Iris pigment epithelial cell (primary cell): ENCODE results near the gene CNDP1.
"Not testable (repeated sequence)": the region's sequence is repeated elsewhere in the genome, so short reads cannot be mapped to it uniquely, and the experiment has no call there.

Experiments used
- DNase-seq: peaks from one replicate; pipeline ENCODE4 v3.0.0-alpha.2; 2011; ENCODE audit warnings: low read depth

Gene CNDP1

GRCh38 chr18:74534150-74534969 lies at the start of gene CNDP1:
Gene CNDP1 (plus strand): TSS chr18:74534500. CDS start chr18:74534668, 168 bp downstream.
- no peak for DNase-seq

GRCh38 chr18:74486119-74486849 lies 48.0 kb upstream of the CNDP1 start:
- no peak for DNase-seq

GRCh38 chr18:74488354-74488753 lies 45.9 kb upstream of the CNDP1 start:
- no peak for DNase-seq

GRCh38 chr18:74488864-74489263 lies 45.4 kb upstream of the CNDP1 start:
- DNase-seq = no peak

- peak; percentile 51 for DNase-seq
These were observed 44.6 kb upstream of the CNDP1 start for GRCh38 chr18:74489676-74490075.

- no peak for DNase-seq
These were observed 42.0 kb upstream of the CNDP1 start for GRCh38 chr18:74492259-74492658.

GRCh38 chr18:74493689-74494088 lies 40.6 kb upstream of the CNDP1 start:
- peak; percentile 68 for DNase-seq

GRCh38 chr18:74494514-74494913 lies 39.8 kb upstream of the CNDP1 start:
- DNase-seq = no peak

- peak; percentile 99 for DNase-seq
These were observed 38.5 kb upstream of the CNDP1 start, which contains the start of gene CNDP2 for GRCh38 chr18:74495581-74496507. Gene CNDP2 (plus strand): TSS chr18:74496363. CDS start chr18:74499974, 3,611 bp downstream.

- DNase-seq = peak; percentile 58
These were observed 37.6 kb upstream of the CNDP1 start for GRCh38 chr18:74496508-74497323.

- no peak for DNase-seq
These were observed 37.0 kb upstream of the CNDP1 start for GRCh38 chr18:74497324-74497676.

- DNase-seq = no peak
These were observed 36.5 kb upstream of the CNDP1 start for GRCh38 chr18:74497778-74498177.

GRCh38 chr18:74498712-74499627 lies 35.3 kb upstream of the CNDP1 start:
- no peak for DNase-seq

- no peak for DNase-seq
These were observed 34.7 kb upstream of the CNDP1 start for GRCh38 chr18:74499633-74500032.

- no peak for DNase-seq
These were observed 33.9 kb upstream of the CNDP1 start for GRCh38 chr18:74500372-74500771.

- not testable (repeated sequence) for DNase-seq
These were observed 33.5 kb upstream of the CNDP1 start for GRCh38 chr18:74500774-74501173.

- DNase-seq = no peak
These were observed 32.9 kb upstream of the CNDP1 start for GRCh38 chr18:74501386-74501785.

- no peak for DNase-seq
These were observed 31.2 kb upstream of the CNDP1 start for GRCh38 chr18:74503137-74503536.

GRCh38 chr18:74505776-74506175 lies 28.5 kb upstream of the CNDP1 start:
- no peak for DNase-seq

GRCh38 chr18:74506448-74507084 lies 27.7 kb upstream of the CNDP1 start:
- DNase-seq = peak; percentile 25
